SK-N-MC (cell line): ENCODE results near the gene GTF2IRD1.
"Not testable (repeated sequence)": the region's sequence is repeated elsewhere in the genome, so short reads cannot be mapped to it uniquely, and the experiment has no call there.

Experiments
- EZH2 ChIP-seq: fragments of 200-600 bp; sonication (generic); IDR thresholded peaks from one replicate; pipeline ENCODE4 v1.6.1; 2017; ENCODE audit warnings: antibody characterized with exemption
- FOXP2 ChIP-seq: optimal IDR thresholded peaks from 2 replicates; pipeline ENCODE3; 2011; ENCODE audit warnings: mild to moderate bottlenecking, moderate library complexity; ENCODE audit not compliant: insufficient read depth; ENCODE audit errors: extremely low read length, control extremely low read depth
- POLR2AphosphoS5 ChIP-seq: IDR thresholded peaks from 2 replicates; pipeline ENCODE4 v1.6.1; 2012; ENCODE audit warnings: mild to moderate bottlenecking, low read depth, low read length, borderline replicate concordance

DNA sequence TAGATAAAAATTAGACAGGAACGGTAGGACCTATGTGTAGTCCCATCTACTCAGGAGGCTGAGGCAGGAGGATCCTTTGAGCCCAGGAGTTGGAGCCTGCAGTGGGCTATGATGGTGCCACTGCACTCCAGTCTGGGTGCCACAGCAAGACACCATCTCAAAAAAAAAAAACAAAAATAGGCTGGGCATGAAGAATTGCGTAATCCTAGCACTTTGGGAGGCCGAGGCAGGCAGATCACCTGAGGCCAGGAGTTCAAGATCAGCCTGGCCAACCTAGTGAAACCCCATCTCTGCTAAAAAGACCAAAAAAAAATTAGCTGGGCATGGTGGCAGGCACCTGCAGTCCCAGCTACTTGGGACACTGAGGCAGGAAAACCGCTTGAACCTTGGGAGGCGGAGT lies 88.2 kb downstream of the GTF2IRD1 start:
- not testable (repeated sequence) for TF ChIP-seq POLR2AphosphoS5, EZH2, FOXP2
